Smooth muscle cell (in vitro differentiated cells): ENCODE results near the gene RHOT1. TPM values are rescaled to one million over a fixed set of nuclear protein-coding genes. Genes with fewer than 3 reads are reported as not detected.
"Not testable (repeated sequence)": the region's sequence is repeated elsewhere in the genome, so short reads cannot be mapped to it uniquely, and the experiment has no call there.

ENCODE experiments used
- DNase-seq: peaks from one replicate; lab custom pipeline; 2025; ENCODE audit not compliant: unreplicated experiment; lab: John Stamatoyannopoulos, UW
- H2AFZ ChIP-seq: fragments of 200-600 bp; sonication (generic); 2 replicates; pipeline ENCODE4 v1.6.0; 2016; ENCODE audit warnings: antibody characterized with exemption, low read depth, mild to moderate bottlenecking
- H3F3A ChIP-seq: fragments of 200-600 bp; sonication (generic); 2 replicates; pipeline ENCODE4 v1.6.0; 2017; ENCODE audit warnings: antibody characterized with exemption, low read depth
- H3K27ac ChIP-seq: fragments of 200-600 bp; sonication (generic); 2 replicates; pipeline ENCODE4 v1.5.1; 2016; ENCODE audit warnings: low read depth, mild to moderate bottlenecking
- H3K27me3 ChIP-seq: fragments of 200-600 bp; sonication (generic); 2 replicates; pipeline ENCODE4 v1.6.1; 2016; ENCODE audit warnings: low read depth, mild to moderate bottlenecking
- H3K36me3 ChIP-seq: fragments of 200-600 bp; sonication (generic); 2 replicates; pipeline ENCODE4 v1.5.1; 2016; ENCODE audit warnings: low read depth
- H3K4me1 ChIP-seq: fragments of 200-600 bp; sonication (generic); 2 replicates; pipeline ENCODE4 v1.5.1; 2016; ENCODE audit warnings: low read depth
- H3K4me2 ChIP-seq: fragments of 200-600 bp; sonication (generic); 2 replicates; pipeline ENCODE4 v1.6.0; 2016; ENCODE audit warnings: mild to moderate bottlenecking
- H3K4me3 ChIP-seq: fragments of 200-600 bp; sonication (generic); 2 replicates; pipeline ENCODE4 v1.5.1; 2016; ENCODE audit warnings: mild to moderate bottlenecking
- H3K79me2 ChIP-seq: fragments of 200-600 bp; sonication (generic); 2 replicates; pipeline ENCODE4 v1.6.0; 2016; ENCODE audit warnings: low read depth, mild to moderate bottlenecking
- H3K9ac ChIP-seq: fragments of 200-600 bp; sonication (generic); 2 replicates; pipeline ENCODE4 v1.6.0; 2016; ENCODE audit warnings: low read depth
- H3K9me3 ChIP-seq: fragments of 200-600 bp; sonication (generic); replicated peaks from 2 replicates; pipeline ENCODE4 v1.5.1; 2016; ENCODE audit warnings: low read depth
- H4K20me1 ChIP-seq: fragments of 200-600 bp; sonication (generic); 2 replicates; pipeline ENCODE4 v1.6.0; 2016; ENCODE audit warnings: low read depth
- CTCF ChIP-seq: fragments of 200-600 bp; sonication (generic); IDR thresholded peaks from 2 replicates; pipeline ENCODE4 v1.5.1; 2017; ENCODE audit warnings: borderline replicate concordance, mild to moderate bottlenecking, antibody characterized with exemption; ENCODE audit not compliant: insufficient read depth, poor library complexity, severe bottlenecking
- WGBS: methylation state at CpG from one replicate; pipeline ENCODE4 v1.1.7; 2016; ENCODE audit warnings: low lambda C conversion rate; 5-methylcytosine and 5-hydroxymethylcytosine counted together
- polyA plus RNA-seq: library from polyadenylated mRNA; unstranded; fragments of >200 nt; fragmentation: Nextera tagmentation; extraction: Ambion mirVana; gene quantifications from 2 replicates; pipeline ENCODE4 v1.2.1, GENCODE V29; 2016
- total RNA-seq: library from RNA; depleted of rRNA; stranded (reverse); fragments of >200 nt; gene quantifications from 2 replicates; pipeline ENCODE4 v1.2.3, GENCODE V29; 2014

The RHOT1 gene
- total and polyA plus RNA-seq, 2 experiments from 2014 or later: 23.6 to 28.7 TPM

GRCh38 chr17:32107194-32107593 is 35.1 kb upstream of the RHOT1 start:
- DNase-seq, H3K79me2 ChIP-seq, H3K4me1 ChIP-seq, H3K9me3 ChIP-seq, H3K9ac ChIP-seq, H4K20me1 ChIP-seq, H3K27ac ChIP-seq, H3K4me3 ChIP-seq, H2AFZ ChIP-seq, H3K27me3 ChIP-seq, H3K36me3 ChIP-seq, H3K4me2 ChIP-seq, H3F3A ChIP-seq: not testable (repeated sequence)
- 88% methylated on average over 1 of the region's 1 CpG for WGBS

- Histone ChIP-seq H4K20me1 (no peaks in the 10 kb centered on the region), H3K9me3 (no peaks in the 10 kb centered on the region), H3K79me2 (no peaks in the 10 kb centered on the region), H2AFZ (no peak overlapping the region), H3K27ac (no peak overlapping the region), H3K9ac (no peak overlapping the region), H3K4me3 (no peak overlapping the region), H3K36me3 (no peaks in the 10 kb centered on the region), H3K27me3 (no peaks in the 10 kb centered on the region), H3F3A (no peaks in the 10 kb centered on the region), H3K4me1 (no peaks in the 10 kb centered on the region), H3K4me2 (no peak overlapping the region)
- no peak for DNase-seq
- no peak for TF ChIP-seq CTCF
- WGBS: 91% methylated on average over 21 of the region's 21 CpGs
These were observed 31.7 kb upstream of the RHOT1 start for GRCh38 chr17:32110596-32110995.

GRCh38 chr17:32111141-32111771 is 31.0 kb upstream of the RHOT1 start:
- Histone ChIP-seq H3F3A (no peaks in the 10 kb centered on the region), H3K27ac (no peak overlapping the region), H3K9me3 (no peaks in the 10 kb centered on the region), H3K4me1 (no peaks in the 10 kb centered on the region), H3K36me3 (no peaks in the 10 kb centered on the region), H3K4me2 (no peak overlapping the region), H2AFZ (no peak overlapping the region), H3K4me3 (no peak overlapping the region), H3K9ac (no peak overlapping the region), H3K27me3 (no peaks in the 10 kb centered on the region), H3K79me2 (no peaks in the 10 kb centered on the region), H4K20me1 (no peaks in the 10 kb centered on the region)
- no peak for DNase-seq
- WGBS: 78% methylated on average over 18 of the region's 18 CpGs
- no peak for TF ChIP-seq CTCF

GRCh38 chr17:32112416-32112815 is 29.9 kb upstream of the RHOT1 start:
- Histone ChIP-seq H3F3A (no peaks in the 10 kb centered on the region), H3K36me3 (no peaks in the 10 kb centered on the region), H4K20me1 (no peaks in the 10 kb centered on the region), H3K4me1 (no peaks in the 10 kb centered on the region), H3K9ac (no peak overlapping the region), H3K27me3 (no peaks in the 10 kb centered on the region), H3K79me2 (no peaks in the 10 kb centered on the region), H3K9me3 (no peaks in the 10 kb centered on the region), H3K27ac (no peak overlapping the region), H3K4me2 (no peak overlapping the region), H3K4me3 (no peak overlapping the region), H2AFZ (no peak overlapping the region)
- no peak for TF ChIP-seq CTCF
- DNase-seq: no peak
- WGBS: 96% methylated on average over 20 of the region's 20 CpGs
